ENCODE results near the gene CEACAM3.

Gene CEACAM3

DNA sequence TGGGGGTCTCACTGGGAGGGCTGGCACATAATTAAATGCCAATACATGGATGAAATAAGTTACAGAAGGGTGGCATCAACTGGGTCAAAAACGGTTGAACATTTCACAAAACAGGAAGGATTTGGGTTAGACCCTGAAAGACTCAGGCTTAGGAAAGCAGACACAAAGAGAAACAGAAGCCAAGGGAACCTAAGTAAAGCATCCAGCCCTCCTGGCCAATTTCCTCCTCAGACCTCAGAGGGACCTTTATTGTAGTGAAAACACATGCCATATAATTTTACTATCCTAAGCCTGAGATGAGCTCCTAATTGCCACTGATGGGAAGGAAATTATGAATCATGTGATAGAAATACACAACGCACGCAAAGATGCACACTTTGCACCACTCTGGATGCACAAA lies 12.1 kb upstream of the CEACAM3 start:
- POLR2A ChIA-PET, result no interaction called here
- Histone ChIP-seq H3K36me3 (ENCODE audit: control insufficient read depth in 2 of 2, insufficient read depth in 1 of 2, low read length in 2 of 2) (no peaks in the 10 kb centered on the region), H3K9me3 (ENCODE audit: control insufficient read depth, insufficient read depth, low read depth, low read length) (no peaks in the 10 kb centered on the region), H3K27ac (ENCODE audit: extremely low read depth, low read depth, low read length) (no peak overlapping the region), H3K4me3 (ENCODE audit: low read depth, low read length) (no peak overlapping the region), H3K4me1 (ENCODE audit: control insufficient read depth, insufficient read depth, low read length) (peaks cover 3% of the 10 kb centered on the region; the same call in 1 of the 2 replicates)
- CTCF ChIA-PET, result interaction anchor here (1.1 to 8.3 kb wide), 21 partner anchors 9 to 221 kb away, joined by 3 to 226 read pairs (median 8); partner anchors contain the start of genes CEACAM3 and CEACAM6
- TF ChIP-seq ZNF37A (tag by site-specific recombination; IDR thresholded peaks at IDR 0.05) (no peak), ZNF404 (tag by site-specific recombination; IDR thresholded peaks at IDR 0.05) (no peak)
- TF ChIP-seq, protein P1, sequence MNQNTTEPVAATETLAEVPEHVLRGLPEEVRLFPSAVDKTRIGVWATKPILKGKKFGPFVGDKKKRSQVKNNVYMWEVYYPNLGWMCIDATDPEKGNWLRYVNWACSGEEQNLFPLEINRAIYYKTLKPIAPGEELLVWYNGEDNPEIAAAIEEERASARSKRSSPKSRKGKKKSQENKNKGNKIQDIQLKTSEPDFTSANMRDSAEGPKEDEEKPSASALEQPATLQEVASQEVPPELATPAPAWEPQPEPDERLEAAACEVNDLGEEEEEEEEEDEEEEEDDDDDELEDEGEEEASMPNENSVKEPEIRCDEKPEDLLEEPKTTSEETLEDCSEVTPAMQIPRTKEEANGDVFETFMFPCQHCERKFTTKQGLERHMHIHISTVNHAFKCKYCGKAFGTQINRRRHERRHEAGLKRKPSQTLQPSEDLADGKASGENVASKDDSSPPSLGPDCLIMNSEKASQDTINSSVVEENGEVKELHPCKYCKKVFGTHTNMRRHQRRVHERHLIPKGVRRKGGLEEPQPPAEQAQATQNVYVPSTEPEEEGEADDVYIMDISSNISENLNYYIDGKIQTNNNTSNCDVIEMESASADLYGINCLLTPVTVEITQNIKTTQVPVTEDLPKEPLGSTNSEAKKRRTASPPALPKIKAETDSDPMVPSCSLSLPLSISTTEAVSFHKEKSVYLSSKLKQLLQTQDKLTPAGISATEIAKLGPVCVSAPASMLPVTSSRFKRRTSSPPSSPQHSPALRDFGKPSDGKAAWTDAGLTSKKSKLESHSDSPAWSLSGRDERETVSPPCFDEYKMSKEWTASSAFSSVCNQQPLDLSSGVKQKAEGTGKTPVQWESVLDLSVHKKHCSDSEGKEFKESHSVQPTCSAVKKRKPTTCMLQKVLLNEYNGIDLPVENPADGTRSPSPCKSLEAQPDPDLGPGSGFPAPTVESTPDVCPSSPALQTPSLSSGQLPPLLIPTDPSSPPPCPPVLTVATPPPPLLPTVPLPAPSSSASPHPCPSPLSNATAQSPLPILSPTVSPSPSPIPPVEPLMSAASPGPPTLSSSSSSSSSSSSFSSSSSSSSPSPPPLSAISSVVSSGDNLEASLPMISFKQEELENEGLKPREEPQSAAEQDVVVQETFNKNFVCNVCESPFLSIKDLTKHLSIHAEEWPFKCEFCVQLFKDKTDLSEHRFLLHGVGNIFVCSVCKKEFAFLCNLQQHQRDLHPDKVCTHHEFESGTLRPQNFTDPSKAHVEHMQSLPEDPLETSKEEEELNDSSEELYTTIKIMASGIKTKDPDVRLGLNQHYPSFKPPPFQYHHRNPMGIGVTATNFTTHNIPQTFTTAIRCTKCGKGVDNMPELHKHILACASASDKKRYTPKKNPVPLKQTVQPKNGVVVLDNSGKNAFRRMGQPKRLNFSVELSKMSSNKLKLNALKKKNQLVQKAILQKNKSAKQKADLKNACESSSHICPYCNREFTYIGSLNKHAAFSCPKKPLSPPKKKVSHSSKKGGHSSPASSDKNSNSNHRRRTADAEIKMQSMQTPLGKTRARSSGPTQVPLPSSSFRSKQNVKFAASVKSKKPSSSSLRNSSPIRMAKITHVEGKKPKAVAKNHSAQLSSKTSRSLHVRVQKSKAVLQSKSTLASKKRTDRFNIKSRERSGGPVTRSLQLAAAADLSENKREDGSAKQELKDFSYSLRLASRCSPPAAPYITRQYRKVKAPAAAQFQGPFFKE (tag by site-specific recombination; IDR thresholded peaks at IDR 0.05; ENCODE audit: borderline replicate concordance), result no peak
- TF ChIP-seq, protein P2, sequence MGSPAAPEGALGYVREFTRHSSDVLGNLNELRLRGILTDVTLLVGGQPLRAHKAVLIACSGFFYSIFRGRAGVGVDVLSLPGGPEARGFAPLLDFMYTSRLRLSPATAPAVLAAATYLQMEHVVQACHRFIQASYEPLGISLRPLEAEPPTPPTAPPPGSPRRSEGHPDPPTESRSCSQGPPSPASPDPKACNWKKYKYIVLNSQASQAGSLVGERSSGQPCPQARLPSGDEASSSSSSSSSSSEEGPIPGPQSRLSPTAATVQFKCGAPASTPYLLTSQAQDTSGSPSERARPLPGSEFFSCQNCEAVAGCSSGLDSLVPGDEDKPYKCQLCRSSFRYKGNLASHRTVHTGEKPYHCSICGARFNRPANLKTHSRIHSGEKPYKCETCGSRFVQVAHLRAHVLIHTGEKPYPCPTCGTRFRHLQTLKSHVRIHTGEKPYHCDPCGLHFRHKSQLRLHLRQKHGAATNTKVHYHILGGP (tag by site-specific recombination; IDR thresholded peaks at IDR 0.05), result no peak

DNA sequence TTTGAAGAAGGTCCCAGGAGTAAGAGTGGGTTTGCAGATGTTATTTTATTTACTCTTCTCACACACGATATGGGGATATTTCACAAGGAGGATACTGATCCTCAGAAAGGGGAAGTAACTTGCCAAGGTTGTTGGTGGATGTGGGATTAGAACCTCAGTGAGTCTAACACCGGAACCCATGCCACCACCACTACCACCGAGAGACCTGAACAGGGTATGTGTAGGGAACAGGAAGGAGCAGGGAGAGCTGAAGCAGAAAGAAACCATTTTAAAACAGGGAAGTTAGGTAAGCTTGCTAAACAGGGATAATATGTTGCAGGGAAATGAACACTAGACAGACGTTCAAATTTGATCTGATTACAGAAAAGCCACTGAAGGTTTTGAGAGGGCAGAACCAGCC lies 11.6 kb upstream of the CEACAM3 start:
- H3K4me3 ChIP-seq (ENCODE audit: low read depth, low read length), result no peak overlapping the region
- peaks cover 3% of the 10 kb centered on the region; the same call in 1 of the 2 replicates for H3K4me1 ChIP-seq (ENCODE audit: control insufficient read depth, insufficient read depth, low read length)
- H3K27ac ChIP-seq (ENCODE audit: extremely low read depth, low read depth, low read length), result no peak overlapping the region
- ChIA-PET POLR2A (no interaction called here), CTCF (interaction anchor here (0.7 to 8.3 kb wide), 31 partner anchors 7 to 221 kb away, joined by 3 to 226 read pairs (median 6); partner anchors contain the start of genes CEACAM3, CEACAM6 and RPS19)
- H3K36me3 ChIP-seq (ENCODE audit: control insufficient read depth in 2 of 2, insufficient read depth in 1 of 2, low read length in 2 of 2), result no peaks in the 10 kb centered on the region
- no peaks in the 10 kb centered on the region for H3K9me3 ChIP-seq (ENCODE audit: control insufficient read depth, insufficient read depth, low read depth, low read length)
- no peak for TF ChIP-seq ZNF112 (tag by site-specific recombination; IDR thresholded peaks at IDR 0.05)

DNA sequence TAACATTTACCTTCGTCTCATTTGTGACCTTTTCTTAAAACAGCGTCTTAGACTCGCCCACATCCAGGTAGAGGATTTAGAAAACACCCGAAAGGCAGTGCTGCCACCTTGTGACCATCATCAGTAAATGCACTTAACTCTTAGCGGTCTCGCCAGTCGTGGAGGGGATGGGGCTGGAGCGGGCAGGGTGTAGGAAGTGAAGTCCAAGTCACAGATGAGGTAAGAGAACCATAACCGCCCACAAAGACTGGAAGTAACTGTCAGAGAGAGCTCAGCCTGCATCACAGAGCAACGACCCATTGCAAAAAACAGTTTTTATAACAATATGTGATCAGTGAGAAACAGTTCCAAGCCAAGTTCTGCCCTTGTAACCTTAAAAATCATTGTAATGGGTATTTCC lies 10.7 kb upstream of the CEACAM3 start:
- Histone ChIP-seq H3K27ac (ENCODE audit: extremely low read depth, low read depth, low read length) (no peak overlapping the region), H3K9me3 (ENCODE audit: control insufficient read depth, insufficient read depth, low read depth, low read length) (no peaks in the 10 kb centered on the region), H3K36me3 (ENCODE audit: control insufficient read depth in 2 of 2, insufficient read depth in 1 of 2, low read length in 2 of 2) (no peaks in the 10 kb centered on the region), H3K4me3 (ENCODE audit: low read depth, low read length) (no peak overlapping the region), H3K4me1 (ENCODE audit: control insufficient read depth, insufficient read depth, low read length) (peaks cover 3% of the 10 kb centered on the region; the same call in 1 of the 2 replicates)
- POLR2A ChIA-PET, result interaction anchor here (0.7 kb wide), 1 partner anchor 611 kb away, joined by 3 read pairs; no protein-coding TSS in a partner anchor
- CTCF ChIA-PET, result interaction anchor here (0.6 to 8.3 kb wide), 39 partner anchors 8 to 246 kb away, joined by 3 to 226 read pairs (median 4); partner anchors contain the start of genes CEACAM3, CEACAM5, CEACAM6 and RPS19
- TF ChIP-seq, protein P3, sequence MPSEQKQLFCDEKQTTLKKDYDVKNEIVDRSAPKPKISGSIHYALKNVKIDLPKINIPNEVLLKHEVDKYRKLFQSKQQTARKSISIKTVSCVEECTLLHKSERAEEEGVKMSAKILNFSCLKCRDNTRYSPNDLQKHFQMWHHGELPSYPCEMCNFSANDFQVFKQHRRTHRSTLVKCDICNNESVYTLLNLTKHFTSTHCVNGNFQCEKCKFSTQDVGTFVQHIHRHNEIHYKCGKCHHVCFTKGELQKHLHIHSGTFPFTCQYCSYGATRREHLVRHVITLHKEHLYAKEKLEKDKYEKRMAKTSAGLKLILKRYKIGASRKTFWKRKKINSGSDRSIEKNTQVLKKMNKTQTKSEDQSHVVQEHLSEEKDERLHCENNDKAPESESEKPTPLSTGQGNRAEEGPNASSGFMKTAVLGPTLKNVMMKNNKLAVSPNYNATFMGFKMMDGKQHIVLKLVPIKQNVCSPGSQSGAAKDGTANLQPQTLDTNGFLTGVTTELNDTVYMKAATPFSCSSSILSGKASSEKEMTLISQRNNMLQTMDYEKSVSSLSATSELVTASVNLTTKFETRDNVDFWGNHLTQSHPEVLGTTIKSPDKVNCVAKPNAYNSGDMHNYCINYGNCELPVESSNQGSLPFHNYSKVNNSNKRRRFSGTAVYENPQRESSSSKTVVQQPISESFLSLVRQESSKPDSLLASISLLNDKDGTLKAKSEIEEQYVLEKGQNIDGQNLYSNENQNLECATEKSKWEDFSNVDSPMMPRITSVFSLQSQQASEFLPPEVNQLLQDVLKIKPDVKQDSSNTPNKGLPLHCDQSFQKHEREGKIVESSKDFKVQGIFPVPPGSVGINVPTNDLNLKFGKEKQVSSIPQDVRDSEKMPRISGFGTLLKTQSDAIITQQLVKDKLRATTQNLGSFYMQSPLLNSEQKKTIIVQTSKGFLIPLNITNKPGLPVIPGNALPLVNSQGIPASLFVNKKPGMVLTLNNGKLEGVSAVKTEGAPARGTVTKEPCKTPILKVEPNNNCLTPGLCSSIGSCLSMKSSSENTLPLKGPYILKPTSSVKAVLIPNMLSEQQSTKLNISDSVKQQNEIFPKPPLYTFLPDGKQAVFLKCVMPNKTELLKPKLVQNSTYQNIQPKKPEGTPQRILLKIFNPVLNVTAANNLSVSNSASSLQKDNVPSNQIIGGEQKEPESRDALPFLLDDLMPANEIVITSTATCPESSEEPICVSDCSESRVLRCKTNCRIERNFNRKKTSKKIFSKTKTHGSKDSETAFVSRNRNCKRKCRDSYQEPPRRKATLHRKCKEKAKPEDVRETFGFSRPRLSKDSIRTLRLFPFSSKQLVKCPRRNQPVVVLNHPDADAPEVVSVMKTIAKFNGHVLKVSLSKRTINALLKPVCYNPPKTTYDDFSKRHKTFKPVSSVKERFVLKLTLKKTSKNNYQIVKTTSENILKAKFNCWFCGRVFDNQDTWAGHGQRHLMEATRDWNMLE (tag by site-specific recombination; conservative IDR thresholded peaks at IDR 0.05; ENCODE audit: low read depth), result no peak
- no peak for TF ChIP-seq ZBTB8A (tag by site-specific recombination; IDR thresholded peaks at IDR 0.05)
- peak; percentile 42; the same call in 1 of the 2 replicates for TF ChIP-seq ZBTB17 (tag by site-specific recombination; IDR thresholded peaks at IDR 0.05)
- no peak for TF ChIP-seq ZNF529 (tag by site-specific recombination; IDR thresholded peaks at IDR 0.05; ENCODE audit: insufficient replicate concordance)
- TF ChIP-seq, protein P4, sequence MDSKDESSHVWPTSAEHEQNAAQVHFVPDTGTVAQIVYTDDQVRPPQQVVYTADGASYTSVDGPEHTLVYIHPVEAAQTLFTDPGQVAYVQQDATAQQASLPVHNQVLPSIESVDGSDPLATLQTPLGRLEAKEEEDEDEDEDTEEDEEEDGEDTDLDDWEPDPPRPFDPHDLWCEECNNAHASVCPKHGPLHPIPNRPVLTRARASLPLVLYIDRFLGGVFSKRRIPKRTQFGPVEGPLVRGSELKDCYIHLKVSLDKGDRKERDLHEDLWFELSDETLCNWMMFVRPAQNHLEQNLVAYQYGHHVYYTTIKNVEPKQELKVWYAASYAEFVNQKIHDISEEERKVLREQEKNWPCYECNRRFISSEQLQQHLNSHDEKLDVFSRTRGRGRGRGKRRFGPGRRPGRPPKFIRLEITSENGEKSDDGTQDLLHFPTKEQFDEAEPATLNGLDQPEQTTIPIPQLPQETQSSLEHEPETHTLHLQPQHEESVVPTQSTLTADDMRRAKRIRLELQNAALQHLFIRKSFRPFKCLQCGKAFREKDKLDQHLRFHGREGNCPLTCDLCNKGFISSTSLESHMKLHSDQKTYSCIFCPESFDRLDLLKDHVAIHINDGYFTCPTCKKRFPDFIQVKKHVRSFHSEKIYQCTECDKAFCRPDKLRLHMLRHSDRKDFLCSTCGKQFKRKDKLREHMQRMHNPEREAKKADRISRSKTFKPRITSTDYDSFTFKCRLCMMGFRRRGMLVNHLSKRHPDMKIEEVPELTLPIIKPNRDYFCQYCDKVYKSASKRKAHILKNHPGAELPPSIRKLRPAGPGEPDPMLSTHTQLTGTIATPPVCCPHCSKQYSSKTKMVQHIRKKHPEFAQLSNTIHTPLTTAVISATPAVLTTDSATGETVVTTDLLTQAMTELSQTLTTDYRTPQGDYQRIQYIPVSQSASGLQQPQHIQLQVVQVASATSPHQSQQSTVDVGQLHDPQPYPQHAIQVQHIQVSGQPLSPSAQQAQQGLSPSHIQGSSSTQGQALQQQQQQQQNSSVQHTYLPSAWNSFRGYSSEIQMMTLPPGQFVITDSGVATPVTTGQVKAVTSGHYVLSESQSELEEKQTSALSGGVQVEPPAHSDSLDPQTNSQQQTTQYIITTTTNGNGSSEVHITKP (tag by site-specific recombination; IDR thresholded peaks at IDR 0.05), result peak; percentile 3; the same call in 1 of the 2 replicates
- TF ChIP-seq, protein P5, sequence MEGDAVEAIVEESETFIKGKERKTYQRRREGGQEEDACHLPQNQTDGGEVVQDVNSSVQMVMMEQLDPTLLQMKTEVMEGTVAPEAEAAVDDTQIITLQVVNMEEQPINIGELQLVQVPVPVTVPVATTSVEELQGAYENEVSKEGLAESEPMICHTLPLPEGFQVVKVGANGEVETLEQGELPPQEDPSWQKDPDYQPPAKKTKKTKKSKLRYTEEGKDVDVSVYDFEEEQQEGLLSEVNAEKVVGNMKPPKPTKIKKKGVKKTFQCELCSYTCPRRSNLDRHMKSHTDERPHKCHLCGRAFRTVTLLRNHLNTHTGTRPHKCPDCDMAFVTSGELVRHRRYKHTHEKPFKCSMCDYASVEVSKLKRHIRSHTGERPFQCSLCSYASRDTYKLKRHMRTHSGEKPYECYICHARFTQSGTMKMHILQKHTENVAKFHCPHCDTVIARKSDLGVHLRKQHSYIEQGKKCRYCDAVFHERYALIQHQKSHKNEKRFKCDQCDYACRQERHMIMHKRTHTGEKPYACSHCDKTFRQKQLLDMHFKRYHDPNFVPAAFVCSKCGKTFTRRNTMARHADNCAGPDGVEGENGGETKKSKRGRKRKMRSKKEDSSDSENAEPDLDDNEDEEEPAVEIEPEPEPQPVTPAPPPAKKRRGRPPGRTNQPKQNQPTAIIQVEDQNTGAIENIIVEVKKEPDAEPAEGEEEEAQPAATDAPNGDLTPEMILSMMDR (tag by site-specific recombination; IDR thresholded peaks at IDR 0.05), result peak; percentile 70
